Measurements from ENCODE around the gene STK32C.
"Not testable (repeated sequence)": the region's sequence is repeated elsewhere in the genome, so short reads cannot be mapped to it uniquely, and the experiment has no call there.

The STK32C gene

DNA sequence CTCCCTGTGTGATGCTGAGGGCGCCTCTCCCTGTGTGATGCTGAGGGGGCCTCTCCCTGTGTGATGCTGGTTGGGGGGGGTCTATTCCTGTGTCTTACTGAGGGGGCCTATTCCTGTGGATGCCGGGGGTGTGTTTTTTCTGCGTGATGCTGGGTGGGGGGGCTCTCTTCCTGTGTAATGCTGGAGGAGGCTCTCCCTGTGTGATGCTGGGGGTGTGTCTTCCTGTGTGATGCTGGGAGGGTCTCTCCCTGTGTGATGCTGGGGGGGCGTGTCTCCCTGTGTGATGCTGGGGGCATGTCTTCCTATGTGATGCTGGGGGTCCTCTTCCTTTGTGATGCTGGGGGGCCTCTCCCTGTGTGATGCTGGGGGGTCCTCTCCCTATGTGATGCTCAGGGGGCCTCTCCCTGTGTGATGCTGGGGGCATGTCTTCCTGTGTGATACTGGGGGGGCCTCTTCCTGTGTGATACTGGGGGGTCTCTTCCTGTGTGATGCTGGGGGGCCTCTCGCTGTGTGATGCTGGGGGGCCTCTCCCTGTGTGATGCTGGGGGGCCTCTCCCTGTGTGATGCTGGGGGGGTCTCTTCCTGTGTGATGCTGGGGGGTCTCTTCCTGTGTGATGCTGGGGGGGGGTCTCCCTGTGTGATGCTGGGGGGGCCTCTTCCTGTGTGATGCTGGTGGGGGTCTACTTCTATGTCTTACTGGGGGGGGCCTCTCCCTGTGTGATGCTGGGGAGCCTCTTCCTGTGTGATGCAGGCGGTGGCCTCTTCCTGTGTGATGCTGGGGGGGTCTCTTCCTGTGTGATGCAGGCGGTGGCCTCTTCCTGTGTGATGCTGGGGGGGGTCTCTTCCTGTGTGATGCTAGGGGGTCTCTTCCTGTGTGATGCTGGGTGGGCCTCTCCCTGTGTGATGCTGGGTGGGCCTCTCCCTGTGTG is 148.2 kb downstream of the STK32C start:
- H3K4me1 ChIP-seq (ENCODE audit: control insufficient read depth, insufficient read depth, low read length, unreplicated experiment); H3K27me3 ChIP-seq (ENCODE audit: insufficient read depth, low read length); H3K4me3 ChIP-seq (ENCODE audit: low read depth, low read length); H3K27ac ChIP-seq (ENCODE audit: low read depth, low read length); H3K79me2 ChIP-seq (ENCODE audit: control insufficient read depth, insufficient read depth, low read length, unreplicated experiment); H2AFZ ChIP-seq (ENCODE audit: low read length, unreplicated experiment); H3K36me3 ChIP-seq (ENCODE audit: insufficient read depth, low read length): not testable (repeated sequence)

- no peak overlapping the region for H3K4me3 ChIP-seq (ENCODE audit: low read depth, low read length)
- H2AFZ ChIP-seq (ENCODE audit: low read length, unreplicated experiment), result no peak overlapping the region
- H3K79me2 ChIP-seq (ENCODE audit: control insufficient read depth, insufficient read depth, low read length, unreplicated experiment), result no peaks in the 10 kb centered on the region
- no peaks in the 10 kb centered on the region for H3K4me1 ChIP-seq (ENCODE audit: control insufficient read depth, insufficient read depth, low read length, unreplicated experiment)
- no peak overlapping the region for H3K27ac ChIP-seq (ENCODE audit: low read depth, low read length)
- no peaks in the 10 kb centered on the region for H3K36me3 ChIP-seq (ENCODE audit: insufficient read depth, low read length)
- H3K27me3 ChIP-seq (ENCODE audit: insufficient read depth, low read length), result no peaks in the 10 kb centered on the region
Observed at GRCh38 chr10:132158823-132159222, 148.9 kb downstream of the STK32C start.

- H3K27ac ChIP-seq (ENCODE audit: low read depth, low read length), result no peak overlapping the region
Observed at GRCh38 chr10:132158122-132158741, 149.5 kb downstream of the STK32C start.

More at GRCh38 chr10:132158122-132158741, 149.5 kb downstream of the STK32C start:
- Histone ChIP-seq H3K27me3 (ENCODE audit: insufficient read depth, low read length) (no peaks in the 10 kb centered on the region), H2AFZ (ENCODE audit: low read length, unreplicated experiment) (no peak overlapping the region), H3K4me1 (ENCODE audit: control insufficient read depth, insufficient read depth, low read length, unreplicated experiment) (no peaks in the 10 kb centered on the region), H3K36me3 (ENCODE audit: insufficient read depth, low read length) (no peaks in the 10 kb centered on the region), H3K4me3 (ENCODE audit: low read depth, low read length) (no peak overlapping the region), H3K79me2 (ENCODE audit: control insufficient read depth, insufficient read depth, low read length, unreplicated experiment) (no peaks in the 10 kb centered on the region)

Data from ACC112 (cell line).